WI38 (cell line): Measurements from ENCODE around the gene CRYZL1.
"Not testable (repeated sequence)": the region's sequence is repeated elsewhere in the genome, so short reads cannot be mapped to it uniquely, and the experiment has no call there.

Experiments used
- H3K4me3 ChIP-seq: 2 replicates; pipeline ENCODE4 v1.5.1; 2011; ENCODE audit warnings: low read depth, mild to moderate bottlenecking, control low read depth, low read length
- CTCF ChIP-seq: IDR thresholded peaks from 2 replicates; pipeline ENCODE4 v1.5.1; 2012; ENCODE audit warnings: low read depth, mild to moderate bottlenecking, control low read depth, low read length

Gene CRYZL1

GRCh38 chr21:33644383-33645074 lies 3.0 kb upstream of the CRYZL1 start:
- TF ChIP-seq CTCF: no peak
- peak overlapping the region; percentile 64 for H3K4me3 ChIP-seq

- H3K4me3 ChIP-seq: peak overlapping the region; percentile 64
- no peak for TF ChIP-seq CTCF
Measured at GRCh38 chr21:33643658-33644311, 2.2 kb upstream of the CRYZL1 start.

- no peak for TF ChIP-seq CTCF
Measured at GRCh38 chr21:33642896-33643657, 1.5 kb upstream of the CRYZL1 start.

GRCh38 chr21:33642027-33642895 lies 720 bp upstream of the CRYZL1 start, which contains the start of gene ITSN1:
ITSN1 (plus strand) TSS chr21:33642501; CDS start chr21:33718829, 76,328 bp downstream.
- no peak for TF ChIP-seq CTCF
- peak within 1 kb of the TSS; percentile 64 for H3K4me3 ChIP-seq

More at GRCh38 chr21:33642896-33643657, 1.5 kb upstream of the CRYZL1 start:
- peak overlapping the region; percentile 64 for H3K4me3 ChIP-seq

GRCh38 chr21:33640697-33641351 lies 717 bp downstream of the CRYZL1 start:
- H3K4me3 ChIP-seq: peak overlapping the region; percentile 64
- TF ChIP-seq CTCF: no peak

GRCh38 chr21:33634254-33634653 lies 7.3 kb downstream of the CRYZL1 start:
- no peak overlapping the region for H3K4me3 ChIP-seq
- TF ChIP-seq CTCF: no peak

- H3K4me3 ChIP-seq: not testable (repeated sequence)
Measured at GRCh38 chr21:33626151-33626550, 15.4 kb downstream of the CRYZL1 start.
